ENCODE data around the gene GNAI3. TPM values are rescaled to one million over a fixed set of nuclear protein-coding genes. Genes with fewer than 3 reads are reported as not detected.

Gene GNAI3
- total and polyA plus RNA-seq, 2 of the 13 experiments (the other 11 are each of a cell fraction or from before 2014, with no cell fraction given), result 4.3 to 9.0 TPM

DNA sequence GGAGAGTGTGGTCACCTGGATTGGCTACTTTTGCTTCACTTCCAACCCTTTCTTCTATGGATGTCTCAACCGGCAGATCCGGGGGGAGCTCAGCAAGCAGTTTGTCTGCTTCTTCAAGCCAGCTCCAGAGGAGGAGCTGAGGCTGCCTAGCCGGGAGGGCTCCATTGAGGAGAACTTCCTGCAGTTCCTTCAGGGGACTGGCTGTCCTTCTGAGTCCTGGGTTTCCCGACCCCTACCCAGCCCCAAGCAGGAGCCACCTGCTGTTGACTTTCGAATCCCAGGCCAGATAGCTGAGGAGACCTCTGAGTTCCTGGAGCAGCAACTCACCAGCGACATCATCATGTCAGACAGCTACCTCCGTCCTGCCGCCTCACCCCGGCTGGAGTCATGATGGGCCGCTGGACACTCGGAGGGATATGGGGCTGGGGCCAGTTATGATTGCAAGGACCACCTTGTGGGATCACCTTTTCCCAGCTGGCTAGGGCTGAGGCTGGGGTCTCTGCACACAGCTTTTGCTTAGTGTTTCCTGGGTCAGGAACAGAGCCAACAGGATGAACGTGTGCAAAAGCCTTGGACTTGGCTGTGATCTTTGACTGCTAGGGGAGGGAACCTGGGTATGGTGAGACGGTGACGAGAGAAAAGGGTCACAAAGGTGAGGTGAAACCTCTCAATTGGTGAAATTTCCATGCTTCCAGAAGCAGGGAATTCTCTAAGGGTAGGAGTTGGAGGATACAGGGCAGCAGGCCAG lies 4.3 kb upstream of the GNAI3 start (continued):
- TF ChIP-seq ETV5 (CRISPR knock-in tag; IDR thresholded peaks at IDR 0.05; ENCODE audit: borderline replicate concordance) (no peak), ZNF143 (CRISPR knock-in tag; IDR thresholded peaks at IDR 0.05) (no peak), SAP130 (CRISPR knock-in tag; IDR thresholded peaks at IDR 0.05; ENCODE audit: low read depth) (peak; percentile 31; the same call in 1 of the 2 replicates), PRMT3 (CRISPR knock-in tag; IDR thresholded peaks at IDR 0.05; ENCODE audit: borderline replicate concordance, low read depth) (no peak), PPARG (CRISPR knock-in tag; conservative IDR thresholded peaks at IDR 0.05) (no peak), ZSCAN29 (CRISPR knock-in tag; conservative IDR thresholded peaks at IDR 0.05) (no peak), NFATC3 (CRISPR knock-in tag; IDR thresholded peaks at IDR 0.05) (no peak), PAF1 (CRISPR knock-in tag; IDR thresholded peaks at IDR 0.05) (no peak), TMF1 (CRISPR knock-in tag; IDR thresholded peaks at IDR 0.05; ENCODE audit: low read depth) (no peak), FOXC1 (CRISPR knock-in tag; IDR thresholded peaks at IDR 0.05; ENCODE audit: borderline replicate concordance) (no peak), DR1 (CRISPR knock-in tag; IDR thresholded peaks at IDR 0.05) (no peak), HNRNPUL1 (IDR thresholded peaks at IDR 0.05; ENCODE audit: low read depth, low read length) (no peak), ZKSCAN8 (CRISPR knock-in tag; IDR thresholded peaks at IDR 0.05; ENCODE audit: borderline replicate concordance) (no peak), RBAK (CRISPR knock-in tag; IDR thresholded peaks at IDR 0.05) (no peak), ATAD3A (CRISPR knock-in tag; IDR thresholded peaks at IDR 0.05) (no peak), ZNF598 (CRISPR knock-in tag; IDR thresholded peaks at IDR 0.05; ENCODE audit: borderline replicate concordance) (no peak), ZNF124 (CRISPR knock-in tag; IDR thresholded peaks at IDR 0.05) (no peak)
- TF ChIP-seq, protein P1, sequence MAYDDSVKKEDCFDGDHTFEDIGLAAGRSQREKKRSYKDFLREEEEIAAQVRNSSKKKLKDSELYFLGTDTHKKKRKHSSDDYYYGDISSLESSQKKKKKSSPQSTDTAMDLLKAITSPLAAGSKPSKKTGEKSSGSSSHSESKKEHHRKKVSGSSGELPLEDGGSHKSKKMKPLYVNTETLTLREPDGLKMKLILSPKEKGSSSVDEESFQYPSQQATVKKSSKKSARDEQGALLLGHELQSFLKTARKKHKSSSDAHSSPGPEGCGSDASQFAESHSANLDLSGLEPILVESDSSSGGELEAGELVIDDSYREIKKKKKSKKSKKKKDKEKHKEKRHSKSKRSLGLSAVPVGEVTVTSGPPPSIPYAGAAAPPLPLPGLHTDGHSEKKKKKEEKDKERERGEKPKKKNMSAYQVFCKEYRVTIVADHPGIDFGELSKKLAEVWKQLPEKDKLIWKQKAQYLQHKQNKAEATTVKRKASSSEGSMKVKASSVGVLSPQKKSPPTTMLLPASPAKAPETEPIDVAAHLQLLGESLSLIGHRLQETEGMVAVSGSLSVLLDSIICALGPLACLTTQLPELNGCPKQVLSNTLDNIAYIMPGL (CRISPR knock-in tag; IDR thresholded peaks at IDR 0.05; ENCODE audit: borderline replicate concordance in 1 of 2, low read depth in 1 of 2), result no peak
- TF ChIP-seq, protein P2, sequence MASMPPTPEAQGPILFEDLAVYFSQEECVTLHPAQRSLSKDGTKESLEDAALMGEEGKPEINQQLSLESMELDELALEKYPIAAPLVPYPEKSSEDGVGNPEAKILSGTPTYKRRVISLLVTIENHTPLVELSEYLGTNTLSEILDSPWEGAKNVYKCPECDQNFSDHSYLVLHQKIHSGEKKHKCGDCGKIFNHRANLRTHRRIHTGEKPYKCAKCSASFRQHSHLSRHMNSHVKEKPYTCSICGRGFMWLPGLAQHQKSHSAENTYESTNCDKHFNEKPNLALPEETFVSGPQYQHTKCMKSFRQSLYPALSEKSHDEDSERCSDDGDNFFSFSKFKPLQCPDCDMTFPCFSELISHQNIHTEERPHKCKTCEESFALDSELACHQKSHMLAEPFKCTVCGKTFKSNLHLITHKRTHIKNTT (CRISPR knock-in tag; IDR thresholded peaks at IDR 0.05), result no peak
- TF ChIP-seq, protein P3, sequence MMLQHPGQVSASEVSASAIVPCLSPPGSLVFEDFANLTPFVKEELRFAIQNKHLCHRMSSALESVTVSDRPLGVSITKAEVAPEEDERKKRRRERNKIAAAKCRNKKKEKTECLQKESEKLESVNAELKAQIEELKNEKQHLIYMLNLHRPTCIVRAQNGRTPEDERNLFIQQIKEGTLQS (CRISPR knock-in tag; IDR thresholded peaks at IDR 0.05), result no peak
- TF ChIP-seq, protein P4, sequence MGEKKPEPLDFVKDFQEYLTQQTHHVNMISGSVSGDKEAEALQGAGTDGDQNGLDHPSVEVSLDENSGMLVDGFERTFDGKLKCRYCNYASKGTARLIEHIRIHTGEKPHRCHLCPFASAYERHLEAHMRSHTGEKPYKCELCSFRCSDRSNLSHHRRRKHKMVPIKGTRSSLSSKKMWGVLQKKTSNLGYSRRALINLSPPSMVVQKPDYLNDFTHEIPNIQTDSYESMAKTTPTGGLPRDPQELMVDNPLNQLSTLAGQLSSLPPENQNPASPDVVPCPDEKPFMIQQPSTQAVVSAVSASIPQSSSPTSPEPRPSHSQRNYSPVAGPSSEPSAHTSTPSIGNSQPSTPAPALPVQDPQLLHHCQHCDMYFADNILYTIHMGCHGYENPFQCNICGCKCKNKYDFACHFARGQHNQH (CRISPR knock-in tag; IDR thresholded peaks at IDR 0.05), result no peak
